PC-9 (cell line): Measurements from ENCODE around the gene OR8H3.

Source experiments
- CTCF ChIP-seq: fragments of 200-600 bp; sonication (generic); conservative IDR thresholded peaks from 2 replicates; pipeline ENCODE4 v1.6.1; 2017; ENCODE audit warnings: mixed run types, antibody characterized with exemption, mild to moderate bottlenecking, moderate library complexity
- EZH2 ChIP-seq: fragments of 200-600 bp; sonication (generic); IDR thresholded peaks from 2 replicates; pipeline ENCODE4 v1.8.0; 2017; ENCODE audit warnings: antibody characterized with exemption, low read depth

DNA sequence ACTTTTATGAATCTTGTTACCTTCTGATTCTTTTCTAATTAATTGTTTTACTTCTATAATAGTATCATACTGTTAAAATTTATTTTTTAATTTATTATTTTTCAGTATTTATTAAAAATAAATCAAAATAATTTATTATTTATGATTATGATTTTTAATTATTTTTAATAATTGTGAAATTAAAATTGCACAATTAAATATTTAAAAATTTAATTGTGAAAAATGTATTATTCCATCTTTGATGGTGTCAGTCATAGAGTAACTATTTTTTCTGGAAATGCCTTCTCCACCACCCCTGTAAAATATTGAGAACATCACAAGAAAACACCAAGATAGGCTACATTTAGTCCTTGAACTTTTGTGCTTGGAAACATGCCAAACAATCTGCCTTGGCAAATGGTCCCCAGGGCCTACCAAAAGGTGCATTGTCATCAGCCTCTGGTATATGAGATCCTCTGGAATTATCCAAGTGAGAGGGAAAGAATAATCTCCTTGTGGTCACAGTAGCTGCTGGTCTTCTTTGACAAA lies 18.9 kb upstream of the OR8H3 start, which contains the start of gene OR8H2:
- TF ChIP-seq CTCF = no peak
- TF ChIP-seq EZH2 = no peak
